ENCODE measurements around the gene C3orf20.

C3orf20 gene

GRCh38 chr3:14798231-14798630 is 123.3 kb downstream of the C3orf20 start:
- Histone ChIP-seq H3K9ac (ENCODE audit: low read length) (no peak overlapping the region), H3K27me3 (ENCODE audit: low read length) (no peaks in the 10 kb centered on the region), H3F3A (ENCODE audit: insufficient read depth) (no peaks in the 10 kb centered on the region), H3K4me2 (ENCODE audit: low read depth, low read length, poor library complexity, severe bottlenecking) (no peak overlapping the region), H3K4me3 (ENCODE audit: insufficient read depth, low read length, poor library complexity, severe bottlenecking) (no peak overlapping the region), H2AFZ (ENCODE audit: low read depth, low read length, severe bottlenecking) (no peak overlapping the region), H3K9me3 (ENCODE audit: insufficient read depth, low read length) (no peaks in the 10 kb centered on the region), H3K27ac (ENCODE audit: low read depth, low read length) (no peak overlapping the region), H3K79me2 (ENCODE audit: insufficient read depth, low read length) (no peaks in the 10 kb centered on the region), H4K20me1 (ENCODE audit: low read depth, low read length) (no peaks in the 10 kb centered on the region), H3K9me2 (replicated peaks; ENCODE audit: insufficient read depth, low read length) (no peaks in the 10 kb centered on the region), H3K36me3 (ENCODE audit: low read length) (no peaks in the 10 kb centered on the region)
- TF ChIP-seq EZH2phosphoT487 (conservative IDR thresholded peaks at IDR 0.05; ENCODE audit: low read length) = no peak
- TF ChIP-seq, protein P1, sequence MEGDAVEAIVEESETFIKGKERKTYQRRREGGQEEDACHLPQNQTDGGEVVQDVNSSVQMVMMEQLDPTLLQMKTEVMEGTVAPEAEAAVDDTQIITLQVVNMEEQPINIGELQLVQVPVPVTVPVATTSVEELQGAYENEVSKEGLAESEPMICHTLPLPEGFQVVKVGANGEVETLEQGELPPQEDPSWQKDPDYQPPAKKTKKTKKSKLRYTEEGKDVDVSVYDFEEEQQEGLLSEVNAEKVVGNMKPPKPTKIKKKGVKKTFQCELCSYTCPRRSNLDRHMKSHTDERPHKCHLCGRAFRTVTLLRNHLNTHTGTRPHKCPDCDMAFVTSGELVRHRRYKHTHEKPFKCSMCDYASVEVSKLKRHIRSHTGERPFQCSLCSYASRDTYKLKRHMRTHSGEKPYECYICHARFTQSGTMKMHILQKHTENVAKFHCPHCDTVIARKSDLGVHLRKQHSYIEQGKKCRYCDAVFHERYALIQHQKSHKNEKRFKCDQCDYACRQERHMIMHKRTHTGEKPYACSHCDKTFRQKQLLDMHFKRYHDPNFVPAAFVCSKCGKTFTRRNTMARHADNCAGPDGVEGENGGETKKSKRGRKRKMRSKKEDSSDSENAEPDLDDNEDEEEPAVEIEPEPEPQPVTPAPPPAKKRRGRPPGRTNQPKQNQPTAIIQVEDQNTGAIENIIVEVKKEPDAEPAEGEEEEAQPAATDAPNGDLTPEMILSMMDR (IDR thresholded peaks at IDR 0.05; ENCODE audit: insufficient read depth, low read length, poor library complexity, severe bottlenecking) = no peak

- Histone ChIP-seq H3K9me3 (ENCODE audit: insufficient read depth, low read length) (no peaks in the 10 kb centered on the region), H3F3A (ENCODE audit: insufficient read depth) (no peaks in the 10 kb centered on the region), H4K20me1 (ENCODE audit: low read depth, low read length) (no peaks in the 10 kb centered on the region), H2AFZ (ENCODE audit: low read depth, low read length, severe bottlenecking) (no peak overlapping the region), H3K9ac (ENCODE audit: low read length) (no peak overlapping the region), H3K27ac (ENCODE audit: low read depth, low read length) (no peak overlapping the region), H3K27me3 (ENCODE audit: low read length) (no peaks in the 10 kb centered on the region), H3K36me3 (ENCODE audit: low read length) (no peaks in the 10 kb centered on the region), H3K4me2 (ENCODE audit: low read depth, low read length, poor library complexity, severe bottlenecking) (no peak overlapping the region), H3K9me2 (replicated peaks; ENCODE audit: insufficient read depth, low read length) (no peaks in the 10 kb centered on the region), H3K79me2 (ENCODE audit: insufficient read depth, low read length) (no peaks in the 10 kb centered on the region), H3K4me3 (ENCODE audit: insufficient read depth, low read length, poor library complexity, severe bottlenecking) (no peak overlapping the region)
- TF ChIP-seq, protein P1 (IDR thresholded peaks at IDR 0.05; ENCODE audit: insufficient read depth, low read length, poor library complexity, severe bottlenecking) = no peak
- no peak for TF ChIP-seq EZH2phosphoT487 (conservative IDR thresholded peaks at IDR 0.05; ENCODE audit: low read length)
These were observed 124.2 kb downstream of the C3orf20 start for GRCh38 chr3:14799146-14799545.

DNA sequence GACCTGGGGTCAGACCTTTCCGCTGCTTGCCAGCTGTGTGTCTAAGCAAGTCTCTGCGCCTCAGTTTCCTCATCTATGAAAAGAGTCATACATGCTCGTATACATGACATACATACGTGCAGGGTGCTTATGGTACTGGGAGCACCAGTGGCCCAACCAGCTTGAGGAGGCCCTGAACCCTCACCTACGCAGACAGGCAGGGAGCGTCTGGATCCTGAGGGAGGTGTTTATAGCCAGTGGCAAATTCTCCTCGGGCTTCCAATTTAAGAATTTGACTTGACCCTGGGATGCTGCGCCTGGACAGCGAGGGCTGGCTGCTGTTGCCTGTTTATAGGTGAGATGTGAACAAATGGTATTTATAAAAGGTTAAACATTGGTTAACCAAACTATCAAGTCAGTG is 126.1 kb downstream of the C3orf20 start:
- Histone ChIP-seq H3K9me3 (ENCODE audit: insufficient read depth, low read length) (no peaks in the 10 kb centered on the region), H3K4me2 (ENCODE audit: low read depth, low read length, poor library complexity, severe bottlenecking) (no peak overlapping the region), H3K27ac (ENCODE audit: low read depth, low read length) (no peak overlapping the region), H3K4me3 (ENCODE audit: insufficient read depth, low read length, poor library complexity, severe bottlenecking) (no peak overlapping the region), H3F3A (ENCODE audit: insufficient read depth) (no peaks in the 10 kb centered on the region), H3K36me3 (ENCODE audit: low read length) (no peaks in the 10 kb centered on the region), H3K27me3 (ENCODE audit: low read length) (no peaks in the 10 kb centered on the region), H3K9me2 (replicated peaks; ENCODE audit: insufficient read depth, low read length) (no peaks in the 10 kb centered on the region), H3K9ac (ENCODE audit: low read length) (no peak overlapping the region), H4K20me1 (ENCODE audit: low read depth, low read length) (no peaks in the 10 kb centered on the region), H3K79me2 (ENCODE audit: insufficient read depth, low read length) (no peaks in the 10 kb centered on the region), H2AFZ (ENCODE audit: low read depth, low read length, severe bottlenecking) (no peak overlapping the region)
- no peak for TF ChIP-seq EZH2phosphoT487 (conservative IDR thresholded peaks at IDR 0.05; ENCODE audit: low read length)
- TF ChIP-seq, protein P1 (IDR thresholded peaks at IDR 0.05; ENCODE audit: insufficient read depth, low read length, poor library complexity, severe bottlenecking) = no peak

All from SU-DHL-6 (cell line).